Measurements from ENCODE around the gene ZNF701. TPM values are rescaled to one million over a fixed set of nuclear protein-coding genes. Genes with fewer than 3 reads are reported as not detected.

ZNF701 gene
- total RNA-seq, 4 donors from 2014 or later, result 12.2 to 21.1 (median 17.6) TPM

- TF ChIP-seq CTCF (IDR thresholded peaks at IDR 0.05; ENCODE audit: low read depth), result no peak
Observed at GRCh38 chr19:52535771-52536447, 34.2 kb upstream of the ZNF701 start.

DNA sequence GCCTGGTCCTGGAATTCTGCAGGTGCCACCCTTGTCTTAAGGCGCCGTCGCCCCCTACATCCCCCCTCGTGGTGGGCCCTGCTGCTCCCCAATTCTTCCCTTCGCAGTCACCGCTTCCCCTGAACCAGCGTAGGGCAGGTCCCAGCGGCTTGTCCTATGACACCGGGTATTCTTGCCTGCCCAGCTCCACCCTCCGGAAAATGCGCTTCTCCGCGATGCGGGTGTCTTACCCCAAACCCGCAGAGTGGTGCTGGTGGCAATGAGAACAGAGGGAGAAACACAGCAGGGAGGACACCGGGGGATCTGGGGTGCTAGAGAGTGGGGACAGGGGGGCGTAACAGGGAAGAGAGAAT is 33.7 kb upstream of the ZNF701 start:
- no peak for TF ChIP-seq CTCF (IDR thresholded peaks at IDR 0.05; ENCODE audit: low read depth)

DNA sequence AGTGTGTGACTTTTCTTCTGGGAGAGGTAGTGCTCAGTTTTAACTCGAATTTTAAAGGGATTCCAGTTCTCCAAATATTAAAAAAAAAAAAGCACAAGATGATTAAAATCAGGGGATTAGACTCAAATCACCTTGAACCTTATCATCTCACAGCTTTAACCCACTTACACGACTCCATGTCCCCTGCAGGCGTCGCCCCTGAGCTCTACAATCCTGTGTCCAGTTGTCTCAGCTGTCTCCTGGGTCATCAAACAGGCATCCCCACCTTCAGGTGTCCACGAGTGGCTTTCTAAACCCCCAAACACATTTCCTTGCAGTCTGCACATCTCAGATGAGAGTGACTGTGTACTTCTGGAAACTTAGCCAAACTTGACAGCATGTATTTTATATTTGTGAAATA is 28.5 kb upstream of the ZNF701 start:
- TF ChIP-seq CTCF (IDR thresholded peaks at IDR 0.05; ENCODE audit: low read depth), result no peak

DNA sequence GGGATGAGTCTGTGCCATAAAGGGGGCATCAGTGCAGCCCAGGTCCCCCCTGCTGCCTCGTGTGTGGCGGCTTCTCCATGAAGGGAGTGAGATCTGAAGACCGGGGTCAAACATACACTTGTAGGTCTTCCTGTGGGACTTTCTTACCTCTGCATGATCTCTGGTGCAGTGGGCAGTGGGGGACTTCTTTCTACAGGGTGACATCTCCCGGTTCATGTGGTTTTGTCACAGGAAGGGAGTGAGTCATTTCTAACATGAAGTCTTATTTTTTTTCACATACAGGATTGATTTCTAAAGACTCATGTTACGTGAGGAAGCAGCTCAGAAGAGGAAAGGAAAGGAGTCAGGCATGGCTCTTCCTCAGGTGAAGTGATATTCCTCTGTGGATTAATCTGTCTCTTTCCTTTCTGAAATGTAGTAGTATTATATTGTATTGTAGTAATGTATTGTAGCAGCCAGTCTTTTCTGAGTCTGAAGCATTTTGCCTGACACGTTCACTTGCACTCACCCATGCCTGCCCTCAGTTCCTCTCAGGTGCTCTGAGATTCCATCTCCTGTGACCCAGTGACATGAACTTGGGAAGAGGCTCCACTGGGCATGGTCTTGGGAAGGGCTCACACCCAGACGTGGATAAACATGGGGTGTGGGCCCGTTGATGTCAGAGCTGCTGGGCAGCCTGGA is 27.0 kb upstream of the ZNF701 start:
- no peak for TF ChIP-seq CTCF (IDR thresholded peaks at IDR 0.05; ENCODE audit: low read depth)

DNA sequence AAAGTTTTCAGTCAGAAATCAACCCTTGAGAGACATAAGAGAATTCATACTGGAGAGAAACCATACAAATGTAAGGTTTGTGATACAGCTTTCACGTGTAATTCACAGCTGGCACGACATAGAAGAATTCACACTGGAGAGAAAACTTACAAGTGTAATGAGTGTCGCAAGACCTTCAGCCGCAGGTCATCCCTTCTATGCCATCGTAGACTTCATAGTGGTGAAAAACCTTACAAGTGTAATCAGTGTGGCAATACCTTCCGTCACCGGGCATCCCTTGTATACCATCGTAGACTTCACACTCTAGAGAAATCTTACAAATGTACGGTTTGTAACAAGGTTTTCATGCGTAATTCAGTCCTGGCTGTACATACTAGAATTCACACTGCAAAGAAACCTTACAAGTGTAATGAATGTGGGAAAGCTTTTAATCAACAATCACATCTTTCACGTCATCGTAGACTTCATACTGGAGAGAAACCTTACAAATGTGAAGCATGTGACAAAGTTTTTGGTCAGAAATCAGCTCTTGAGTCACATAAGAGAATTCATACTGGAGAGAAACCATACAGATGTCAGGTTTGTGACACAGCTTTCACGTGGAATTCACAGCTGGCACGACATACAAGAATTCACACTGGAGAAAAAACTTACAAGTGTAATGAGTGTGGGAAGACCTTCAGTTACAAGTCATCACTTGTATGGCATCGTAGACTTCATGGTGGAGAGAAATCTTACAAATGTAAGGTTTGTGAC is 15.7 kb upstream of the ZNF701 start:
- no peak for TF ChIP-seq CTCF (IDR thresholded peaks at IDR 0.05; ENCODE audit: low read depth)

DNA sequence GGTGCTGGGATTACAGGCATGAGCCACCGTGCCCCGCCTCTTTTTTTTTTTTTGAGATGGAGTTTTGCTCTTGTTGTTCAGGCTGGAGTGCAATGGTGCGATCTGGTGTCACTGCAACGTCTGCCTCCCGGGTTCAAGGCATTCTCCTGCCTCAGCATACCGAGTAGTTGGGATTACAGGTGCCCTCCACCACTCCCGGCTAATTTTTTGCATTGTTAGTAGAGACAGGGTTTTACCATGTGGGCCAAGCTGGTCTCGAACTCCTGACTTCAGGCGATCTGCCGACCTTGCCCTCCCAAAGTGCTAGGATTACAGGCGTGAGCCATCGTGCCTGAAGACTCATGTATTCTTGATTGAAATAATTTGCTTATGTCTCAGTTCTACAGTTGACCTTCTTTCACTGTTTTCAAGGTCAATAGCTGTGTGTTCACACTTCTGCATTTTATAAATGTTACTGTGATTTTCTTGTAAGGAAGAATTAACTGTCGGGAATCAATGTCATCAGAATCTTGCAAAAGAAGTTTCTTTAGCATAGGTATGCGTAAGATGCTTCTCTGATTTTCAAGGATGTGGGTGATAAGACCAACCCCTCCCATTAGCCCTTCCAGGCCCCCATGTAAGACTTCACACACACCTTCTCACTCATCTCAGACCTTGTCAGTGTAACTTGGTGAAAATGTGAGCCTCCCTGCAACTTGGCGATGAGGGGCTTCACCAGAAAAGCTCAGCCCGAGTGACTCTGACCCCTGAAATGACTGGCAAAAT is 12.7 kb upstream of the ZNF701 start:
- no peak for TF ChIP-seq CTCF (IDR thresholded peaks at IDR 0.05; ENCODE audit: low read depth)
